B cell (primary cell): Measurements from ENCODE around the gene MAPRE2.

ENCODE experiments used
- CTCF ChIP-seq: fragments of 200-600 bp; IDR thresholded peaks from one replicate; pipeline ENCODE4 v1.8.0; 2022; ENCODE audit warnings: antibody characterized with exemption, mild to moderate bottlenecking
- EZH2 ChIP-seq: IDR thresholded peaks from 2 replicates; pipeline ENCODE4 v1.6.1; 2012; ENCODE audit warnings: borderline replicate concordance, low read depth, mild to moderate bottlenecking, moderate library complexity, low read length; ENCODE audit not compliant: insufficient read depth, poor library complexity, severe bottlenecking

- TF ChIP-seq CTCF (no peak), EZH2 (no peak)
These were observed 20.6 kb downstream of the MAPRE2 start for GRCh38 chr18:35061804-35062203.
